PC-3 (cell line): ENCODE data around the gene HSF4. TPM values are rescaled to one million over a fixed set of nuclear protein-coding genes. Genes with fewer than 3 reads are reported as not detected.

Source experiments
- ATAC-seq: fragments of 200-7000 bp; cut with Tn5 transposase; 2 replicates; pipeline ENCODE4 v1.9.1; 2020; ENCODE audit warnings: mild to moderate bottlenecking, moderate library complexity
- BruUV-seq: library from RNA; stranded (reverse); fragments of 400-500 nt; replicated peaks from 2 replicates; lab custom pipeline; 2021; lab: Mats Ljungman, UMichigan
- CTCF ChIA-PET: fragments of 300-600 bp; sonication (Branson Sonifier 250); formaldehyde crosslinking; loops from one replicate; lab custom pipeline; 2022; ENCODE audit warnings: antibody characterized with exemption; lab: Charles Lee
- POLR2A ChIA-PET: fragments of 300-600 bp; sonication (Branson Sonifier 250); formaldehyde crosslinking; loops from one replicate; lab custom pipeline; 2022; ENCODE audit warnings: antibody characterized with exemption; ENCODE audit not compliant: unreplicated experiment; lab: Charles Lee
- DNase-seq: peaks from one replicate; pipeline ENCODE4 v3.0.0-alpha.2; 2015
- H2AFZ ChIP-seq: fragments of 300-600 bp; sonication (generic); 2 replicates; pipeline ENCODE4 v1.6.0; 2016; ENCODE audit warnings: antibody characterized with exemption, low read length
- H3F3A ChIP-seq: fragments of 300-600 bp; sonication (generic); one replicate; pipeline ENCODE4 v1.6.0; 2017; ENCODE audit warnings: antibody characterized with exemption, low read length, control low read depth, mild to moderate bottlenecking; ENCODE audit not compliant: unreplicated experiment
- H3K27ac ChIP-seq: fragments of 300-600 bp; sonication (generic); 2 replicates; pipeline ENCODE4 v1.5.1; 2016; ENCODE audit warnings: mild to moderate bottlenecking, low read length
- H3K27me3 ChIP-seq: fragments of 300-600 bp; sonication (generic); 2 replicates; pipeline ENCODE4 v1.6.1; 2016; ENCODE audit warnings: low read length, mixed read lengths
- H3K36me3 ChIP-seq: fragments of 300-600 bp; sonication (generic); 2 replicates; pipeline ENCODE4 v1.6.1; 2016; ENCODE audit warnings: low read depth, mixed run types, low read length, mixed read lengths
- H3K4me1 ChIP-seq: fragments of 300-600 bp; sonication (generic); 2 replicates; pipeline ENCODE4 v1.5.1; 2016; ENCODE audit warnings: low read length; ENCODE audit not compliant: insufficient read depth
- H3K4me2 ChIP-seq: fragments of 300-600 bp; sonication (generic); 2 replicates; pipeline ENCODE4 v1.6.0; 2016; ENCODE audit warnings: low read length
- H3K4me3 ChIP-seq: fragments of 300-600 bp; sonication (generic); 2 replicates; pipeline ENCODE4 v1.5.1; 2016; ENCODE audit warnings: mild to moderate bottlenecking, low read length, mixed read lengths
- H3K79me2 ChIP-seq: fragments of 300-600 bp; sonication (generic); 2 replicates; pipeline ENCODE4 v1.6.1; 2017; ENCODE audit warnings: low read length, mixed read lengths
- H3K9ac ChIP-seq: fragments of 300-600 bp; sonication (generic); 2 replicates; pipeline ENCODE4 v1.6.0; 2016; ENCODE audit warnings: mild to moderate bottlenecking, low read length
- H3K9me2 ChIP-seq: fragments of 300-600 bp; sonication (generic); replicated peaks from 2 replicates; pipeline ENCODE4 v1.6.1; 2016; ENCODE audit warnings: mixed run types, low read length, mixed read lengths
- H3K9me3 ChIP-seq: fragments of 300-600 bp; sonication (generic); 2 replicates; pipeline ENCODE4 v1.6.1; 2016; ENCODE audit warnings: low read length, mixed read lengths
- H4K20me1 ChIP-seq: fragments of 300-600 bp; sonication (generic); 2 replicates; pipeline ENCODE4 v1.6.1; 2016; ENCODE audit warnings: low read length, mixed read lengths
- EZH2 ChIP-seq: fragments of 300-600 bp; sonication (generic); IDR thresholded peaks from one replicate; pipeline ENCODE4 v1.6.1; 2017; ENCODE audit warnings: antibody characterized with exemption, mild to moderate bottlenecking, low read length; ENCODE audit not compliant: unreplicated experiment
- EZH2phosphoT487 ChIP-seq: fragments of 300-600 bp; sonication (generic); IDR thresholded peaks from 2 replicates; pipeline ENCODE4 v1.6.1; 2018; ENCODE audit warnings: mild to moderate bottlenecking, antibody characterized with exemption, low read length, borderline replicate concordance
- intact Hi-C: fragments of 100-400 bp; cut with micrococcal nuclease; formaldehyde crosslinking; loops from 2 replicates; pipeline ENCODE4 v1.9.0; 2023
- total RNA-seq: library from RNA; depleted of rRNA; stranded (reverse); fragments of >200 nt; gene quantifications from 2 replicates; pipeline ENCODE4 v1.2.3, GENCODE V29; 2014
- TF ChIP-seq, protein P1 (sequence below): fragments of 300-600 bp; sonication (generic); conservative IDR thresholded peaks from 2 replicates; pipeline ENCODE4 v1.5.1; 2017; ENCODE audit warnings: antibody characterized with exemption, low read depth, mild to moderate bottlenecking, low read length

The HSF4 gene
- total RNA-seq, 1 experiment from 2014 or later = 20.6 TPM

DNA sequence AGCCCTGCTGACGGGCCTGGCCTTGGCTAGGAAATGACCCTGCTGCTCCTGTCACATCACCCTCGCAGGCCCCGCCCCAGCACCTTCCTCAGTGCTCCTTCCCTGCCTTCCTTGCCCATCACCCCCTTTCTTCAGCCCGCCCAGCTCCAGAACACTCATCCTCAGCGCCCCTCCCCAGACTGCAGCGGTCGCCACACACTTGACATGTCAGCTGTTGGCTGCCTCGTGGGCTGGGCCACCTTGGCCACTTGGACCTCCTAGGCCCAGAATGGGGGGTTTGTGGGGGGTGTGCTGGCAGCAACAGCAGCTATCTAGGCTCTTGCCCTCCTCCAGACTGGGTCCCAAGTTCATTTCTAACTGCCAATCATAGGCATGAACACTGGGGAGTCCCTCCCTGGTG lies 45.0 kb downstream of the HSF4 start:
- ChIA-PET CTCF (no interaction called here), POLR2A (no interaction called here)
- Histone ChIP-seq H3K27me3 (no peaks in the 10 kb centered on the region), H2AFZ (no peak overlapping the region), H3F3A (peaks cover 3% of the 10 kb centered on the region), H3K4me2 (no peak overlapping the region), H3K9me3 (no peaks in the 10 kb centered on the region), H3K4me3 (no peak overlapping the region), H3K9ac (no peak overlapping the region), H3K36me3 (no peaks in the 10 kb centered on the region), H3K4me1 (peaks cover 38% of the 10 kb centered on the region), H3K9me2 (no peaks in the 10 kb centered on the region), H4K20me1 (no peaks in the 10 kb centered on the region), H3K27ac (no peak overlapping the region), H3K79me2 (no peaks in the 10 kb centered on the region)
- DNase-seq (no peak), ATAC-seq (no peak)
- intact Hi-C loops = no loop called here
- TF ChIP-seq EZH2 = no peak
- TF ChIP-seq, protein P1, sequence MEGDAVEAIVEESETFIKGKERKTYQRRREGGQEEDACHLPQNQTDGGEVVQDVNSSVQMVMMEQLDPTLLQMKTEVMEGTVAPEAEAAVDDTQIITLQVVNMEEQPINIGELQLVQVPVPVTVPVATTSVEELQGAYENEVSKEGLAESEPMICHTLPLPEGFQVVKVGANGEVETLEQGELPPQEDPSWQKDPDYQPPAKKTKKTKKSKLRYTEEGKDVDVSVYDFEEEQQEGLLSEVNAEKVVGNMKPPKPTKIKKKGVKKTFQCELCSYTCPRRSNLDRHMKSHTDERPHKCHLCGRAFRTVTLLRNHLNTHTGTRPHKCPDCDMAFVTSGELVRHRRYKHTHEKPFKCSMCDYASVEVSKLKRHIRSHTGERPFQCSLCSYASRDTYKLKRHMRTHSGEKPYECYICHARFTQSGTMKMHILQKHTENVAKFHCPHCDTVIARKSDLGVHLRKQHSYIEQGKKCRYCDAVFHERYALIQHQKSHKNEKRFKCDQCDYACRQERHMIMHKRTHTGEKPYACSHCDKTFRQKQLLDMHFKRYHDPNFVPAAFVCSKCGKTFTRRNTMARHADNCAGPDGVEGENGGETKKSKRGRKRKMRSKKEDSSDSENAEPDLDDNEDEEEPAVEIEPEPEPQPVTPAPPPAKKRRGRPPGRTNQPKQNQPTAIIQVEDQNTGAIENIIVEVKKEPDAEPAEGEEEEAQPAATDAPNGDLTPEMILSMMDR = no peak
- no peak for TF ChIP-seq EZH2phosphoT487
- BruUV-seq = no TSS peak

DNA sequence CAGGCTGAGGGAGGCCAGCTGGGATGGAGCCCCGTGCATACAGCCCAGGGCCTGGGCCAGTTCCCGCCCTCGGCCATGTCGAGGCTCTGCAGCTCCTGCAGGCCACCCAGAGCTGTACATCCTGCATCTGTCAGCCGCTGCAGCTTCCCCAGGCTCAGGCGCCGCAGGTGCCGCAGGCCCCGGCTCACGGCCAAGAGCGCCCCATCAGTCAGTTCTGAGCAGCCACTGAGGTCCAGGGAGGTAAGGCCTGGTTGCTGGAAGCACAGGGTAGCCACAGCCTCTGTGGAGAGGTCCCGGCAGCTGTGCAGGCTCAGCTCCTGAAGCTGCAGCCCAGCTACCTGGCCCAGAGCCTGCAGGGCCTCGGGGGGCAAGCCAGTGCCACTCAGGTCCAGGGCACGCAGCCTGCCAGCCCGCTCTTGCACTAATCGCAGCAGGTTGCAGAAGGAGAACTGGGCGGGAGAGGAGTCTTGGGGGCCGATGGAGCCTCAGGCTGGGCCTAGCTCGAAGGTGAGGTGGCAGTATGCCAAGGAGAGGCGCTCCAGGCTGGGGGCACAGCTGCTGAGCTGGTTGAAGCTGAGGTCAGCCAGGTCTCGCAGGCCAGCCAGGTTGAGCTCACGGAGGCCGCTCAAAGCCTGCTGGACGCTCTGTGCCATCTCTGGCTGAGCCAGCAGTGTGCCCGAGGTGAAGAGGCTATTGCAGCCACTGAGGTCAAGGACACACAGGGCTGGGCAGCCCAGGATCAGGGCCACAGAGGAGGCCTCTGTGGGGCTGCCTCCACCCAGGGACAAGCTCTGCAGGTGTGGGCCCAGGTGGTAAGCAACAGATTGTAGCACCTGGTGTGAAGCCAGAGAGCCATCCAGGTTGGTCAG lies 45.8 kb downstream of the HSF4 start:
- POLR2A ChIA-PET = no interaction called here

More for the DNA sequence above, 45.8 kb downstream of the HSF4 start:
- H2AFZ ChIP-seq = no peak overlapping the region
- H3K9me2 ChIP-seq = no peaks in the 10 kb centered on the region
- no peak overlapping the region for H3K4me3 ChIP-seq
- ATAC-seq (no peak), DNase-seq (no peak)
- no peaks in the 10 kb centered on the region for H3K27me3 ChIP-seq
- peaks cover 38% of the 10 kb centered on the region for H3K4me1 ChIP-seq
- H3K36me3 ChIP-seq = no peaks in the 10 kb centered on the region
- H3F3A ChIP-seq = peaks cover 3% of the 10 kb centered on the region
- no TSS peak for BruUV-seq
- H3K4me2 ChIP-seq = no peak overlapping the region
- no peaks in the 10 kb centered on the region for H4K20me1 ChIP-seq
- CTCF ChIA-PET = no interaction called here
- H3K79me2 ChIP-seq = no peaks in the 10 kb centered on the region
- H3K27ac ChIP-seq = no peak overlapping the region
- no peaks in the 10 kb centered on the region for H3K9me3 ChIP-seq
- TF ChIP-seq EZH2 = no peak
- TF ChIP-seq, protein P1 = no peak
- no peak overlapping the region for H3K9ac ChIP-seq
- intact Hi-C loops = no loop called here
